Activated CD4-positive, alpha-beta T cell treated with anti-CD3 and anti-CD28 coated beads, Interleukin-10, Interleukin-2, amounts not matched to agents 100 ng/mL and 50 ng/mL, durations not matched to agents 16 hours and 8 hours (primary cell): ENCODE results near the gene RPL32.
A peak's percentile ranks its signal among the peaks of the same experiment; 100 is the strongest.
"Not testable (repeated sequence)": the region's sequence is repeated elsewhere in the genome, so short reads cannot be mapped to it uniquely, and the experiment has no call there.

Source experiments
- DNase-seq: peaks from one replicate; pipeline ENCODE4 v3.0.0-alpha.2; 2020

The RPL32 gene

DNA sequence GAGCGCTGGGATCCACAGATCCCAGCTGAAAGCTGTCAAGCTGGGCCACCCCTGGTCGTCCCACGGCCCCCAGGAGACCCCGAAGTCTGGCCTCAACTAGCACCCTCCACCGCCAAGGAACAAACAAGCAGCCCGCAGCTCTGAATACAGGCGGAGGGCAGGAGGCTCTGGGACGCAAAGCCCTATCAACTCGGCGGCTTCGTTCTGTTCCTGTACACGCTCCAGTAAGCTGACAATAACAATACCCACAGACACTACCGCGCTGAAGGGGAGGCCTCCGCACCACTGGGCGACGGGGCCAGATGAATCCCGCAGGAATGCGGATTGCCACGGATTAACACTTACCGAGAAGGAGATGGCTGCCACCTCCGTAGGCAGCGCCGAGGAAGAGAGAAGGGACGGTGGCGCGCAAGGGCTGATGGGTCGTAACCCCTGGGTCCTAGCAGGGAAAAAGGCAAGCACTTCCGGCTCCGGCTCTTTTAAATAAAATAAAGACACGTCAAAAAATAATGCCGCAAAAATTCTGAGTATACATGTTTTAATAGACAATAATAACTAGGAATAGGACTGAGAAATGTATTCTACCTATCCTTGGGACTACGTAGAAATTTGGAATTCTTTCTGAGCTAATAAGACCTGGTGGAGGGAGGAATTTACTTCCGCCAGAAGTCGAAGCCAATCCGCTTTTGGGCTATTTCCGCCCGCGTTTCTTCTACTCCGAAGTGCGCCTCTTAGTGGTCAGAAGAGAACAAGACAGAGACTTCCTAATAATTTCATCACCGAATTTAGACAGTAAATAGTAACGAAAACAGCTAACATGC is at the start of gene RPL32:
TSS of gene RPL32 (minus strand) at position 417 of the 821 bp plus-strand sequence. CDS start 1,328 bp downstream, outside the sequence.
- DNase-seq: peak; percentile 91

DNA sequence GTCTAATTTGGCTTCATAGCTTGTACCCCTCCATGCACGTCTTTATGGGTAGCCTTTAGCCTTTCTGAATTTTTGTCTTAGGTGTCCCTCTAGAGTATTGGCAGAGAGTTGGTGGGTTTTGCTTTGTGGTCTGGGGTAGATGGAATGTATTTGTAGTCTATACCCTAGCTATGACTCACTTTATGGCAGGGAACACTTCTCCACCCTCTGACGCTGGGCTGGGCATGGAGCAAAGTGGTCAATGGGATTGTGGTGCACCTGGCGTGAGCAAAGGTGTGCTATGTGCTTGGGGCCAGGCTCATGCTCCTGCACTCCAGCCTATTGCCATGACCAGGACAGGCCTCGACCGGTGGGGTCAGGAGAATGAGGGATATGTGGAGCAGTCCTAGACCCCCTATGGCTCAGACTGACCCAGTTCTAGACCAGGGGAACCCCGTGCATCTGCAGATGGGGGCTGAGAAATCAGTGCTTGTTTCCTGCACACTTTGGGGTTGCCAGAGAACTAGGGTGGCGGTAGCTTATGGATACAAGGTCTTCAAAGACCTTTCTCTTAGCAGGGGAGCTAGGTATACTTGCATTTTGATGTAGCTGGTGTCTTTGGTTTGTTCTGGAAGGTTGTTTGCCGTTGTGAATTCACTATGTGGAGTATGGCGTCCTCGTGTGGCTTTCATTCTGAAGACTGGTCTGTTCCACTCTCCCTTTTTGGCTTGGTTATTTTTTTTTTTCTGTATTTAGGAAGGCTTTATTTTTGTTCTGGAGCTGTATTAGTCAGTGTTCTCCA is 49.4 kb upstream of the RPL32 start:
- no peak for DNase-seq

DNA sequence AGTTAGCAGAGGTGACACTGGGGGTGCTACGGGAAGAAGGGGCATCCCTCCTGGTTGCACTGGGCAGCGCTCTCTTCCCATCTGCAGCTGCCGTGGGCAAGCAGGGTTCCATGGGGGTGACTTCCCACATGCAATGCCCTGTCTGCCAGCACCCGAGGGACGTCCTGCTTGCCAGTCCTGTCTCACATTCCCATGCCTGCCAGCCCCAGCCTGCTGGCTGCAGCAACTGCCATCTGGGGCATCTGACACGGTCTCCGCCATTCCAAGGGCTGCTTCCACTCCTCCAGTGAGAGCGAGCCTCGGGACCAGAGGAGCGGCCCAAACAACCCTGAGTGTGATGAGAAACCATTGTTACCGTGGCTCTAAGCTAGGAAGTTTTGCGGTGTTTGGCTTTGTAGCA is 45.4 kb upstream of the RPL32 start:
- DNase-seq: no peak

DNA sequence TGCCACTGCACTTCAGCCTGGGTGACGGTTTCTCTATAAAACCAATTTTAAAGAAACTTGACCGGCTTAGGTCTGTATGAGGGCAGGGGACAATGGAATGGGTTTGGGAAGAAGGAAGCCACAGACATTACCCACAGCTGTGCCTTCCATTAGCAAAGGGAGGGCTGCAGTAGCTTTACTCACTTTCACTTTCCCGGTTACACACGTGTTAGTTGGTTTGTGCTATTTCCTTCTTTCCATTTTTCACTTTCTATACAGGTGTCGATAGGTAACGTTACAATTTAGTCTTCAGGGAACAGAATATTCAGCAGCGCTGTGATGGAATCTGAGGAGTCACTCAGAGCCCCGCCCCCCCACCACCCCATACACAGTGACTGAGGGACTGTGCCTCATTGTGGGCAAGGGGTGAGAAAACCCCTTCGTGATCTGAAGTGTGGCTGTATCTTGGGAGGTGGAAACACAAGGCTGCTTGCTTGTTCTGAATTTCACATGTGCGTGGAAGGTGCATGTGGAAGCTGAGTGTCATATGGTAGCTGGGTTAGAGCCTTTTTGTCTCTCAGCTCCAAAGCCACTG is 44.8 kb upstream of the RPL32 start:
- no peak for DNase-seq

DNA sequence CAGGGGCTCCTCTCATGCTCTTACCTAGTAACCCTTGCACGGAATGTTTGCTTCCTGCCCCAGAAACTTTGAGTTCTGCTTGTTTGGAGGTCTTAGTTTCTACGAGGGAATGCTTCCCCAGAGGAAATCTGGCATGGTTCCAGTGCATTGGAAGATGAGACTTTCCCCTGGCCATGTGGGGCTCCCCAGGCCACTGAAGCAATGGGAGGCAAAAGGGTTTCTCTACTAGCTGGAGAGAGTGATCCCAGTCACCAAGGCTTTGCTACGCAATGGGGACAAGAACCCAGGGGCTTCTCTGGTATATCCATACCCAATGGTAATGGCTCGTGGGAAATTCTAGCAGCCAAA is 44.2 kb upstream of the RPL32 start:
- DNase-seq: no peak

DNA sequence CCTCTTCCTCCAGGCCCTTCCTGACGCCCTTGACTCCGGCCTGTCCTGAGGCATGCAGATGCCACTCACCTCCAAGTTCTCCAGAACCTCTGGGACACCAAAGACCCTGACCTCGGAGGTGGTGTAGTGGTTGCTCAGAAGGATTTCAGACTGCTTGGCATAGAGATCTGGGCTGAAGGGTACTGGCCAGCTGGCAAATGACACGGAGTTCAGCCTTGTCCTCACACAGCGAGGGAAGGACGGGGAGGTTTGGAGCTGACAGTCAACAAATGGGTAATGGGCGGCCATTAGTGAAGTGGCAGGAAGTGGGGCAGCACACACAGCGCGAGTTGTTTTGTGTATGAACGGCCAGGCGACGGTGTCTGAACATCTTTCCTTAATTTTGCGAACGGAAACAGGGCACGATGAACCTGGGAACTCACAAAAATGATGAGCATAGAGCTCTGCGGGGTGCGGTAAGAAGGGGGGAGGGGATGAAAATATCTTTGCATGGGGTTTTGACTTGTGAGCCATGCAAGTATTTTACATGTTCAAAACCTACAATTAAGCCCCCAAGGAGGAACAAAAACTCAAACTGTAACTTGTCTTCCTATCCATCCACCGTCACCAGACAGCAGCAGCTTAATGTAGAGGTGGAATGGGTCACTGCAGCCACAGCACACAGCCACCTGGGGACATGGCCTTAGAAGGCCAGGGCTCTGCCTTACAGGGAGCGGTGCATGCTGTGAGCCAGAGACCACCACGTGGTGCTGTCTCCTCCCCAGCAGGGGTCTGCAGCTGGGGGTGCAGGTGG is 43.6 kb upstream of the RPL32 start:
- DNase-seq: no peak

DNA sequence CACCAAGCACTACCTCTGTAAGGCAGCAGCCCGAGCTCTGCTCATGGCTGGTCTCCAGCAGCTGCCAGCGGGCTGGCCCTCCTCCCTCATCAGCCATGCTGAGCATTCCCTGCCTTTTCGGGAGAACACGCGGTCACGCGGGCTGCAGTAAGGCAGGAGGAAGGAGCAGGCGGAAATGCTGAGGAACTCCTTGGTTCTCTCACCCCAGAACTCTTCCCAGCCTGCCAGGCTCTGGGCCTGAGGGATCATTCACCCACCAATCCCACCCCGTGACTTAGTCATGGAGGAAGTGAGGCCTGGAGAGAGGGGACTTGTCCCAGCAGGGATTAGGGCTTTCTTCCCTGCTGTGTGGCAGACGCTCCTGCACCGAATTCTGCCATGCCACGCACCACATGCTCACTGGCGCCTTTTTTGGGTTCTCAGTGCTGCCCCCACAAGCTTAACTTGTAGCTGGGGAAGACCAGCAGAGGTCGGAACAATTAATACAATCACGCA is 42.9 kb upstream of the RPL32 start:
- no peak for DNase-seq

DNA sequence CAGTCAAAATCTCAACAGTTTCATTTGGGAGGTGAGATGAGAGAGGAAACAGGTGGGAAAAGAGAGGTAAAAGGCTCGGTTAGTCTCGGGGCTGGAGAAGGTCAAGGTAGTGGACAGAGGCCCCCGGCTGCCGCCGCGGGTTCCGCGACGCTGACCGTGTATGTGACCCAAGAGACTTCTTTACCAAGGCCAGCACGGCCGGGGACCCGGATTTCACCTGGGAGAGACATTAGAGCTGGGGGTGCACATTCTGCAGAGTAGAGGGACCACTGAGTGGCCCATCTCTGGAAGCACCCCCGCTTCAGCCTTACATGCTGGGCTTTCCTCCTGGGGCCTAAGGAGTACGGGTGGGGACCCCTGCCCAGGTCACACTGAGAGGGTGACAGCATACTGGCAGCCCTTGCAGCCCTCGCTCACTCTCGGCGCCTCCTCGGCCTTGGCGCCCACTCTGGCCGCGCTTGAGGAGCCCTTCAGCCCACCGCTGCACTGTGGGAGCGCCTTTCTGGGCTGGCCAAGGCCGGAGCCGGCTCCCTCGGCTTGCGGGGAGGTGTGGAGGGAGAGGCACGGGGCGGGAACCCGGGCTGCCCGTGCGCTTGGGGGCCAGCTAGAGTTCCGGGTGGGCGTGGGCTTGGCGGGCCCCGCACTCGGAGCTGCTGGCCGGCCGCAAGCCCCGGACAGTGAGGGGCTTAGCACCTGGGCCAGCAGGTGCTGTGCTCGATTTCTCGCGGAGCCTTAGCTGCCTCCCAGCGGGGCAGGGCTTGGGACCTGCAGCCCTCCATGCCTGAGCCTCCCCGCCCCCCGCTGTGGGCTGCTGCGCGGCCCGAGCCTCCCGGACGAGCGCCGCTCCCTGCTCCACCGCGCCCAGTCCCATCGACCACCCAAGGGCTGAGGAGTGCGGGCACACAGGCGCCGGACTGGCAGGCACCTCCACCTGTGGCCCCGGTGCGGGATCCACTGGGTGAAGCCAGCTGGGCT is 41.3 kb upstream of the RPL32 start:
- no peak for DNase-seq

DNA sequence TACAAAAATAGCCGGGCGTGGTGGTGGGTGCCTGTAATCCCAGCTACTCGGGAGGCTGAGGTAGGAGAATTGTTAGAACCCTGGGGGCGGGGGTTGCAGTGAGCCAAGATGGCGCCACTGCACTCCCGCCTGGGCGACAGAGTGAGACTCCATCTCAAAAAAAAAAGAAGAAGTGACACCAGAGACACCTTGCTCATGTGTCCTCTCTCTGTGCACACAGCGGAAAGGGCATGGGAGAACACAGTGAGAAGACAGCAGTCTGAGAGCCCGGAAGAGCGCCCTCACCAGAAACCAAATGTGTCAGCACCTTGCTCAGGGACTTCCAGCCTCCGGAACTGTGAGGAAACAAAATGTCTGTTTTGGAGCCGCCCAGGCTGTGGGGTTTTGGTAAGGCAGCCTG is 40.5 kb upstream of the RPL32 start:
- DNase-seq: not testable (repeated sequence)

DNA sequence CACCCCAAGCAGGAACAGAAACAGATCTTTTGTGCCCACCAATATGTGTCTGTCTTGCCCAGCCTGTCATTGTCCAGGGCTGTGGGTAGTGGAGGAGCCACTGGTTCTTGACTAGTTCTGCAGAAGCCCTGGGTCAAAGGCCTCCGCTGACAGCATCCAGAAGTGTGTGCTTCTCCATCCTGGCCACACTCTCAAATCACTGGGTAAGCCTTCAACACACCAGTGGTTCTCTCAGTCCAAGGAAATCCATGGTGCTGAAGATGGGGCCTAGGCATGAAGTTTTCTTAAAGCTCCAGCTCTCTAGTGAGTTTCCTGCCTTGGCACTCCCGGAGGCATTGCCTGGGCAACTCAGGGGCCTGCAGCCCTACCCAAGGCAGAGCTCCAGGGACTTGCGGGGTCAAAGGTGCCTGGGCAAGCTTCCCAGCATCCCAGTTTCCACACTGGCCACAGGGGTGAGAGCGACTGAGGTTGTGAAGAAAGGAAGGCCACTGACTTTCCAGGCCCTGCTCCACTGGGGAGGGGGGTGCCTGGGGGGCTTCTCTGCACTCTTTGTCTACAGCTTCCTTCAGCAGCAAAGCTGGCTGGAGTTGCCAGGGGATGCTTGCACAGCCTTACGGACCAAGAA is 37.9 kb upstream of the RPL32 start:
- DNase-seq: no peak

DNA sequence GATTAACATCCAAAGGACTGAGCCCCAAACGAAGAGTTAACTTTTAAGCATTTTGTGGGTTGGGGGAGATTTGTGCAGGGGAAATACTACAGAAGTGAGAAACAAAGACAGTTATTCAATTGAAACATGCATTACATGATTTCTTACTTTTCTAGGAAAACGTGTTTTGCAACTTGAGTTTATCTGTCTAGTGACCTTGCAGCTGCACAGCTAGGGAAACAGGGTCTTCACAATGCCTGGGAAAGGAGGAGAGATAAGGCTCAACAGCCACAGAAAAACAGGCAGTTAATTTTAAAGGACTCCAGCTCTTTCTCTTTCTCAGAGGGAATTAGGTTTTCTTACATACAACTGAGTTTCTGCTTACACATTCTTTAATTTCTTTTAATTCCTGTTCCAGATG is 37.4 kb upstream of the RPL32 start:
- DNase-seq: not testable (repeated sequence)

DNA sequence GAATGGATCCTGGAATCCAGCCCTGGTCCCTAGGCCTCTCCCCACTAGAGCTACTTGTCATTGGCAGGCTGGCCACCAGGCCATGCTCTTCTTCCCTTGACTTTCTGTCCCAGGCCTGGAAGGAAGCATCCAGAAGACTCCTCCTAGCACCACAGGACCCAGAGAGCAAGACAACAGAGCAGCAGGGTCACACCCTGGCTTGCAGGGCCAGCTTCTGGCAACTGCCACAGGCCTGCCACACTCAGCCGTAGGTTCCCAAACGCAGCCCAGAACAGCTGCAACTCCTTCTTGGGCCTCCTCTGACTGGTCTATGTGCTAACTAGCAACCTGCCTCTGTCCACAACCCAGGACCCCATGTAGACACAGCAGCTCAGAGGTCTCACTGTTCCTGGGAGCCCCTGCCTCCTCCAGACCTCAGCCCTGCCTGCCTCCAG is 36.8 kb upstream of the RPL32 start:
- no peak for DNase-seq

DNA sequence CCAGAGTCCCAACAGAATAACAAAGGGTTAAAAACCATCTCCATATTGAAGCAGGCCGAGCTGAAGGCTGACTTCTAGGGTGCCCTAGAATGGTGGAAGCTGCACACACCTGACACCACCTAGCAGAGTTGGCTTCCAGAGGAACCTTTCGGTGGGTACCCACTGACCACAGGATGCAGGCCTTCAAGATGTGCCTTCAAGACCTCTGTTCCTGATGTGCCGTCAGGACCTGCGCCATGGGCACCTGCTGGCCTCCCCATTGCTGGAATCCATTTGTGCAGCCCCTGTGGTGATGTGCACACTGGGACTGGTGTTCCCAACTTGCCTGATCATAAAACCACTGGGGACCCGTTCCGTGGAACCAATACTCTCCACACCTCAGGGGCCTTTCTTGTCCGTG is 35.7 kb upstream of the RPL32 start:
- DNase-seq: no peak

DNA sequence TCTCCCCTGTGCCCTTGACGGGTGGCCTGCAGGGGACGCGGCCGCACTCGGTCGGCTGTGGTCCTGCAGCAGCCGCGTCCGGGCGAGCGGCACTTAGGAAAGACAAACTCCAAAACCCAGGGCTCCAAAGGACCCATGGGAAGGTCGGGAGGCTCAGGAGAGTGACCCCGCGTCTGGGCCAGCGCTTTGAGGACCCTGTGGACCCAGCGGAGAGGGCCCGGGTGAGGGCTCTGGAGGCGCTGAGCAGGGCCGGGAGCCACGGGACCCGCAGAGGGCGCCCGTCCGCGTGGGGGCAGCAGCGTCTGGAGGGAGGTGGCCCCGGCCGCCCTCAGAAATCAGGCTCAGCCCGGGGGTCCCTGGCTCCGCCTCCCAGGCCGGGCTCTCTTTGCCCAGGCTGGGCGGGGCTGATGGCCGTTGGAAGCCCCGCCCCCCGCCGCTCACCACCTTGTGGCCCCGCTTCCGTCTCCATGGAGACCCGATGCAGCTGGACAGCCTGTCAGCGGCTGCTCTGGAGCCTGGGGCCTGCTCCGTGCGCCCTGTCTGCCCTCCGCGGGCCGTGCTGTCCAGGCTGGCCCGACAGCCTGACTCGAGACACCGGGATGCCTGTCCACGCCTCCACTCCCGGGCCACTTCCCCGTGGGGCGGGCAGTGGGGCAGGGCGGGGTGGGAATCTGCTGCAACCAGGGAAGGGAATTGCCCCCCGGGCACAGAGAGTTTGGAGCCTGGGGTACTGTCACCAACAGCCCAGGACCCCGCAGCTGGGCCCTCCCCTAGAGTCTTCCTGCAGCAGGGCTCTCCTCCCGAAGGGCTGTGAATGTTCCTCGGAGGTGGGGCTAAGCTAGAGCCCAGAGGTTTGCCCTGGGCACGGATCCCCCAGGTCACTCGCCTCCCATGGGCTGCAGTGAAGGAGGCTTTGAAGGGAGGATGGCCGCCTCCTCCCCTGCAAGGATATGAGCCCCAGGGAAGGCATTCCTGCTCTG is 34.8 kb upstream of the RPL32 start:
- DNase-seq: peak; percentile 4

DNA sequence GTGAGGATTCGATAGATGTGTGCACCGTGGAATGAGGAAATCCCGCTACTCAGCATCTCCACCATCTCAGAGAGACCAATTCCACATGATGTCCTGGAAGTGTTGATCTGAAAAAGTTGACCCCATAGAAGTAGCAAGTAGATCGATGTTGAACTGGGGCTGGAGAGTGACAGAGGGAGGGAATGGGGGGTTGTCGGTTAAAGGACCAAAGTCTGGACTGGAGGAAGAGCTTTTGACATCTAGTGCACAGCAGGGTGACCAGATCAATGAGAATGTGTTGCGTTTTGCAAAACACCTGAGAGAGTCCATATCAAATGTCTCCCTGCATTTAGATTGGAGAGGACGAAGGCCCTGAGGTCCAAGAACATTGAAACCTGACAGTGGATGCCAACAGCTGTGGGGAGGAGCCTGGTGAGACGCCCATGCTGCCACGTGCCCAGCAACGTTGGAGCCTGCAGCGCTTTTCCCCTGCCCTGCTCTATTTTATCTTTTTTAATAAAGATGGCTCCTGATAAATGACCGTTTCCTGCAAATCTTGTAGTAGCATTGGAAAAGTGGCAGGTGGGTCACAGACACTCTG is 30.1 kb upstream of the RPL32 start:
- DNase-seq: no peak

DNA sequence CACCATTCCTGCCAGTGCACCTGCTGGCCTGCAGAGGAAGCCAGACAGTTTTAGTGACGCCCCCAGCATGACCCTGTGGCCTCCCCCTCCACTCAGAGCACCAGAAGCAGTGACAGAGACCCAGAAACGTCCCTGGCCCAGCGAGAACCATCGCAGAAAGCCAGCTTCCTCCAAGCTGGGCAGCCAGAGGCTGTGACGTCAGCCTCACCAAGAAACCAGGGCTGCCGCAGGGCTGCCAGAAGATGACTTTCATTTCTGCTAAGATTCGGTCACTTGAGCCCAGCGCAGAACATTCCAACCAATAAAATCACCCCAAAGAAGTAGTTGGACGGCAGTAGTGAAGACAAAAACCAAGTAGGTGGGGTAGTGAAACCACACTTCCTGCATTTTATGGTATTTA is 29.6 kb upstream of the RPL32 start:
- peak; percentile 19 for DNase-seq

DNA sequence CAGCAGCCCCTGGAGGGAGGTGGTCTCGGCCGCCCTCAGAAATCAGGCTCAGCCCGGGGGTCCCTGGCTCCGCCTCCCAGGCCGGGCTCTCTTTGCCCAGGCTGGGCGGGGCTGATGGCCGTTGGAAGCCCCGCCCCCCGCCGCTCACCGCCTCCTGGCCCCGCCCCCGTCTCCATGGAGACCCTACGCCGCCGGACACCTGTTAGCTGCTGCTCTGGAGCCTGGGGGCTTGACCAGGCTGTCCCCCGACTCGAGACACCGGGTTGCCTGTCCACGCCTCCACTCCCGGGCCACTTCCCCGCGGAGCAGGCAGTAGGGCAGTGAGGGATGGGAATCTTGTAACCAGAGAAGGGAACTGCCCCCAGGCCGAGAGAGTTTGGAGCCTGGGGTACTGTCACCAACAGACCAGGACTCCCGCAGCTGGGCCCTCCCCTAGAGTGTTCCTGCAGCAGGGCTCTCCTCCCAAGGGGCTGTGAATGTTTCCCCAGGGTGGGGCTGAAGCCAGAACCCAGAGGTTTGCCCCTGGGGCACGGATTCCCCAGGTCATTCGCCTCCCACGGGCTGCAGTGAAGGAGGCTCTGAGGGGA is 27.8 kb upstream of the RPL32 start:
- peak; percentile 38 for DNase-seq

DNA sequence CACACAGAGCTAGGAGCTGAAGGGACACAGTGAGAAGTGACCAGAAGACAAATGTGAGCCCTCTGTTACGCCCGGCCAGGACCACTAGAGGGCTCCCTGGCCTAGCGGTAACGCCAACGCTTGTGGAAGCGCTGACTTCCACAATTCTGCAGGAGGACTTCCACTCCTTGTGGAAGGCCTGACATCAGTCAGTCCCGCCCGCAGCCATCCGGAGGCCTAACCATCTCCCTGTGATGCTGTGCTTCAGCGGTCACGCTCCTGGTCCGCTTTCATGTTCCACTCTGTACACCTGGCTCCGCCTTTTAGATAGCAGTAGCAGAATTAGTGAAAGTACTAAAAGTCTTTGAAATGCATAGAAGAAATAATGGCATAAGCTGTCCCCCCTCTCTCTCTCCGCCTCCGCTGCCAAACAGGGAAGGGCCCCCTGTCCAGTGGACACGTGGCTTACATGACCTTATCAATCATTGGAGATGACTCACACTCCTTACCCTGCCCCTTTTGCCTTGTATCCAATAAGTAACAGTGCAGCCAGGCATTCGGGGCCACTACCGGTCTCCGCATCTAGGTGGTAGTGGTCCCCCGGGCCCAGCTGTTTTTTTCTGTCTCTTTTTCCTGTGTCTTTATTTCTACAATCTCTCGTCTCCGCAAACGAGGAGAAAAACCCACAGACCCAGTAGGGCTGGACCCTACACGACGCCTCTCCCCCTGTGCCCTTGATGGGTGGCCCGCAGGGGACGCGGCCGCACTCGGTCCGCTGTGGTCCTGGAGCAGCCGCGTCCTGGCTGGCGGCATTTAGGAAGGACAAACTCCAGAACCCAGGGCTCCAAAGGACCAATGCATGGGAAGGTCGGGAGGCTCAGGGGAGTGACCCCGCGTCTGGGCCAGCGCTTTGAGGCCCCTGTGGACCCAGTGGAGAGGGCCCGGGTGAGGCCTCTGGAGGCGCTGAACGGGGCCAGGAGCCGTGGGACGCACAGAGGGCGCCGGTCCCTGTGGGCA is 27.0 kb upstream of the RPL32 start:
- DNase-seq: peak; percentile 72
